Neural crest cell (in vitro differentiated cells): Measurements from ENCODE around the gene TSFM. TPM values are rescaled to one million over a fixed set of nuclear protein-coding genes. Genes with fewer than 3 reads are reported as not detected.
A peak's percentile ranks its signal among the peaks of the same experiment; 100 is the strongest.

Experiments
- DNase-seq: peaks from one replicate; pipeline ENCODE4 v3.0.0; 2021; ENCODE audit warnings: low read depth, mixed read lengths, low spot score
- H3K27ac Mint-ChIP-seq: one replicate; pipeline ENCODE4 v1.8.0; 2021; ENCODE audit warnings: mild to moderate bottlenecking, mixed read lengths; ENCODE audit not compliant: unreplicated experiment
- H3K27me3 Mint-ChIP-seq: 2 replicates; pipeline ENCODE4 v1.8.0; 2021; ENCODE audit warnings: low read depth, mild to moderate bottlenecking, mixed read lengths
- H3K36me3 Mint-ChIP-seq: 2 replicates; pipeline ENCODE4 v1.8.0; 2021; ENCODE audit warnings: low read depth, mild to moderate bottlenecking, mixed read lengths
- H3K4me1 Mint-ChIP-seq: 2 replicates; pipeline ENCODE4 v1.8.0; 2021; ENCODE audit warnings: mixed read lengths
- H3K4me3 Mint-ChIP-seq: one replicate; pipeline ENCODE4 v1.8.0; 2021; ENCODE audit warnings: mild to moderate bottlenecking, mixed read lengths
- H3K9me3 Mint-ChIP-seq: 2 replicates; pipeline ENCODE4 v1.8.0; 2021; ENCODE audit warnings: mixed read lengths
- total RNA-seq: library from RNA; stranded (reverse); gene quantifications from 2 replicates; pipeline ENCODE4 v1.2.1, GENCODE V29; 2021
- TF ChIP-seq, protein P1 (sequence below): fragments of 200-600 bp; sonication (generic); conservative IDR thresholded peaks from 2 replicates; pipeline ENCODE4 v1.5.0; 2021; ENCODE audit warnings: antibody characterized with exemption, mild to moderate bottlenecking

TSFM gene
- total RNA-seq, 1 donor from 2014 or later = 32.3 TPM

DNA sequence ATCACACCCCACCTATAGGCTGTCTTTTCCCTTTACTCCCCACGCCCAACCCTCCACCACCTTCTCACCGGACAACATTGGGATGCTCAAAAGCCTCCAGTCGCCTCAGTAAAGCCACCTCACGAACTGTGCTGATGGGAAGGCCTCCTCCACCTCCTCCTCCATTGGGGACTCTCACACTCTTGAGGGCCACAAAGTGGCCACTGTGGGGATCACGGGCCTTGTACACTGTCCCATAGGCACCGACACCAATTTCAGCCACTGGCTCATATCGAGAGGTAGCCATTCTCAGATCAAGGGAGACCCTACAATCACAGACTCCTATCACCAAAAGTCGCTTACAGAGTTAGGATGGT lies 31.2 kb upstream of the TSFM start:
- Mint-ChIP-seq H3K27ac (peak overlapping the region; percentile 100), H3K4me1 (peaks cover 50% of the 10 kb centered on the region), H3K9me3 (no peaks in the 10 kb centered on the region), H3K36me3 (peaks cover 26% of the 10 kb centered on the region), H3K4me3 (peak overlapping the region; percentile 98), H3K27me3 (peaks cover 34% of the 10 kb centered on the region)
- no peak for DNase-seq
- TF ChIP-seq, protein P1, sequence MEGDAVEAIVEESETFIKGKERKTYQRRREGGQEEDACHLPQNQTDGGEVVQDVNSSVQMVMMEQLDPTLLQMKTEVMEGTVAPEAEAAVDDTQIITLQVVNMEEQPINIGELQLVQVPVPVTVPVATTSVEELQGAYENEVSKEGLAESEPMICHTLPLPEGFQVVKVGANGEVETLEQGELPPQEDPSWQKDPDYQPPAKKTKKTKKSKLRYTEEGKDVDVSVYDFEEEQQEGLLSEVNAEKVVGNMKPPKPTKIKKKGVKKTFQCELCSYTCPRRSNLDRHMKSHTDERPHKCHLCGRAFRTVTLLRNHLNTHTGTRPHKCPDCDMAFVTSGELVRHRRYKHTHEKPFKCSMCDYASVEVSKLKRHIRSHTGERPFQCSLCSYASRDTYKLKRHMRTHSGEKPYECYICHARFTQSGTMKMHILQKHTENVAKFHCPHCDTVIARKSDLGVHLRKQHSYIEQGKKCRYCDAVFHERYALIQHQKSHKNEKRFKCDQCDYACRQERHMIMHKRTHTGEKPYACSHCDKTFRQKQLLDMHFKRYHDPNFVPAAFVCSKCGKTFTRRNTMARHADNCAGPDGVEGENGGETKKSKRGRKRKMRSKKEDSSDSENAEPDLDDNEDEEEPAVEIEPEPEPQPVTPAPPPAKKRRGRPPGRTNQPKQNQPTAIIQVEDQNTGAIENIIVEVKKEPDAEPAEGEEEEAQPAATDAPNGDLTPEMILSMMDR = no peak

- TF ChIP-seq, protein P1 = no peak
- H3K36me3 Mint-ChIP-seq = peaks cover 25% of the 10 kb centered on the region
- DNase-seq = peak; percentile 98
- H3K4me3 Mint-ChIP-seq = peak within 1 kb of the TSS; percentile 98
- H3K27me3 Mint-ChIP-seq = peaks cover 40% of the 10 kb centered on the region
- H3K27ac Mint-ChIP-seq = peak within 1 kb of the TSS; percentile 100
- H3K4me1 Mint-ChIP-seq = peaks cover 53% of the 10 kb centered on the region
- H3K9me3 Mint-ChIP-seq = no peaks in the 10 kb centered on the region
Measured at GRCh38 chr12:57751788-57752667, 30.6 kb upstream of the TSFM start, which contains the start of gene CDK4. CDK4 (minus strand) TSS chr12:57752310; CDS start chr12:57751717, 593 bp downstream.

DNA sequence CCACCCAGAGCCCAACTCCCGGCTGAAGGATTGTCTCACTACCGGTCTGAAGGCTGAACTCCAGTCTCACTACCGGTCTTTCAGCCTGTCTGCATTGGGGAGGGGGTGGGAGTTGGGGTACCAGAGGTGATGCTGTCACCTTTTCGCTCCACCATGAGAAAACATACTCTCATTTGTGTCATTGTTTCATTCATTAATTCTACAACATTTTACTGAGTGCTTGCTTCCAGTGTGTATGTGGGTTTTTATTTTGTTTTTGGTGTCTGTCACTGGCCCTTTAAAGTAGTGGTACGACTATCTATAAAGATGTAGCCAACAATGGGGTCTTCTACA lies 30.0 kb upstream of the TSFM start:
- peaks cover 22% of the 10 kb centered on the region for H3K36me3 Mint-ChIP-seq
- peaks cover 53% of the 10 kb centered on the region for H3K4me1 Mint-ChIP-seq
- DNase-seq = no peak
- peaks cover 42% of the 10 kb centered on the region for H3K27me3 Mint-ChIP-seq
- H3K27ac Mint-ChIP-seq = no peak overlapping the region
- TF ChIP-seq, protein P1 = no peak
- H3K9me3 Mint-ChIP-seq = no peaks in the 10 kb centered on the region
- peak overlapping the region; percentile 98 for H3K4me3 Mint-ChIP-seq

DNA sequence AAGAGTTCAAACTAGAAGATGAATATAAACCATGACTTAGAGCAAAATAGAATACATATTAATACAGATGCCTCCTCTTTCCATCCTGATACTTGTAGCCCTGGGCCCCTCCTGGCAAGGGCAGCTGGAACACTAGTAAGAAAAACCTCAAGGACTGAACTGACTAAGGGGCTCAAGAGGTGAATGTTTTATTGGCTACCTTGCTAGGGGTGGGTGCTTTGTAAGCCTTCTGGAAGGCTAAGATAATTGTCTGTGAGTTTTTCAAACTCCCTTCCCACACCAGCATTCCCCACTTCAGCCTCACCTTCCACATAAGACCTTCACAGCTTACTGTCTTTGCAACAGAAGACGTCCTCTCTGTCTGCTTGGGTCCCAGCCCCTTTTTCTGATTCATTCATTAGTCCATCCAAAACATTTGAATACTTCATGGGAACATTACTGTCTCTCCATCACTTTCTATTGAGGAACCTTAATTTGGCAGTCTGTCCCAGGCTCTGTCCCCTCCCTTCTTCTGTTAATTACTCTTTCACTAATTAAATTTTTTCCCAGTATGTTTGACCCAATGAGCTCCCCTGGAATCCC lies 28.7 kb upstream of the TSFM start:
- H3K9me3 Mint-ChIP-seq = no peaks in the 10 kb centered on the region
- H3K27me3 Mint-ChIP-seq = peaks cover 46% of the 10 kb centered on the region
- H3K4me3 Mint-ChIP-seq = peak overlapping the region; percentile 98
- no peak for DNase-seq
- H3K27ac Mint-ChIP-seq = no peak overlapping the region
- peaks cover 53% of the 10 kb centered on the region for H3K4me1 Mint-ChIP-seq
- TF ChIP-seq, protein P1 = no peak
- H3K36me3 Mint-ChIP-seq = peaks cover 19% of the 10 kb centered on the region

GRCh38 chr12:57754411-57755193 lies 28.0 kb upstream of the TSFM start, which contains the start of gene MARCHF9:
MARCHF9 (plus strand) TSS chr12:57755103; CDS start chr12:57755529, 426 bp downstream.
- Mint-ChIP-seq H3K27me3 (peaks cover 51% of the 10 kb centered on the region), H3K9me3 (no peaks in the 10 kb centered on the region), H3K4me3 (peak within 1 kb of the TSS; percentile 98), H3K4me1 (peaks cover 53% of the 10 kb centered on the region), H3K36me3 (peaks cover 19% of the 10 kb centered on the region), H3K27ac (peak within 1 kb of the TSS; percentile 52)
- TF ChIP-seq, protein P1 = no peak
- DNase-seq = no peak
